ENCODE results near the gene OR1I1.

The OR1I1 gene

GRCh38 chr19:15120135-15121026 is 38.4 kb downstream of the OR1I1 start:
- peaks cover 10% of the 10 kb centered on the region for H3K4me1 Mint-ChIP-seq (ENCODE audit: low read depth)
- no peaks in the 10 kb centered on the region for H3K27me3 Mint-ChIP-seq
- H3K36me3 Mint-ChIP-seq = peaks cover 5% of the 10 kb centered on the region
- H3K4me3 Mint-ChIP-seq = no peak overlapping the region
- H3K27ac Mint-ChIP-seq = peak overlapping the region; percentile 46
- H3K9me3 Mint-ChIP-seq (ENCODE audit: low read depth) = no peaks in the 10 kb centered on the region

- Mint-ChIP-seq H3K27ac (no peak overlapping the region), H3K9me3 (ENCODE audit: low read depth) (no peaks in the 10 kb centered on the region), H3K4me1 (ENCODE audit: low read depth) (peaks cover 10% of the 10 kb centered on the region), H3K36me3 (peaks cover 5% of the 10 kb centered on the region), H3K4me3 (no peak overlapping the region), H3K27me3 (no peaks in the 10 kb centered on the region)
These were observed 40.5 kb downstream of the OR1I1 start for GRCh38 chr19:15122331-15123030.

- Mint-ChIP-seq H3K27ac (no peak overlapping the region), H3K36me3 (peaks cover 5% of the 10 kb centered on the region), H3K27me3 (no peaks in the 10 kb centered on the region), H3K4me1 (ENCODE audit: low read depth) (peaks cover 13% of the 10 kb centered on the region), H3K9me3 (ENCODE audit: low read depth) (no peaks in the 10 kb centered on the region), H3K4me3 (peak overlapping the region; percentile 99)
These were observed 41.2 kb downstream of the OR1I1 start for GRCh38 chr19:15123031-15123890.

GRCh38 chr19:15123900-15124299 is 41.9 kb downstream of the OR1I1 start:
- peaks cover 16% of the 10 kb centered on the region for H3K4me1 Mint-ChIP-seq (ENCODE audit: low read depth)
- H3K9me3 Mint-ChIP-seq (ENCODE audit: low read depth) = no peaks in the 10 kb centered on the region
- H3K27ac Mint-ChIP-seq = peak overlapping the region; percentile 99
- H3K4me3 Mint-ChIP-seq = peak overlapping the region; percentile 99
- H3K36me3 Mint-ChIP-seq = peaks cover 5% of the 10 kb centered on the region
- H3K27me3 Mint-ChIP-seq = no peaks in the 10 kb centered on the region

- Mint-ChIP-seq H3K27ac (peak overlapping the region; percentile 99), H3K4me1 (ENCODE audit: low read depth) (peaks cover 22% of the 10 kb centered on the region), H3K4me3 (peak overlapping the region; percentile 99), H3K27me3 (no peaks in the 10 kb centered on the region), H3K36me3 (peaks cover 5% of the 10 kb centered on the region), H3K9me3 (ENCODE audit: low read depth) (no peaks in the 10 kb centered on the region)
These were observed 42.7 kb downstream of the OR1I1 start for GRCh38 chr19:15124572-15125231.

- no peaks in the 10 kb centered on the region for H3K27me3 Mint-ChIP-seq
- peaks cover 30% of the 10 kb centered on the region for H3K4me1 Mint-ChIP-seq (ENCODE audit: low read depth)
- H3K36me3 Mint-ChIP-seq = peaks cover 4% of the 10 kb centered on the region
- H3K9me3 Mint-ChIP-seq (ENCODE audit: low read depth) = no peaks in the 10 kb centered on the region
- H3K27ac Mint-ChIP-seq = peak overlapping the region; percentile 99
- peak overlapping the region; percentile 99 for H3K4me3 Mint-ChIP-seq
These were observed 43.4 kb downstream of the OR1I1 start for GRCh38 chr19:15125232-15126067.

GRCh38 chr19:15126131-15126910 is 44.3 kb downstream of the OR1I1 start:
- H3K27ac Mint-ChIP-seq = peak overlapping the region; percentile 64
- no peak overlapping the region for H3K4me3 Mint-ChIP-seq
- H3K36me3 Mint-ChIP-seq = no peaks in the 10 kb centered on the region
- no peaks in the 10 kb centered on the region for H3K9me3 Mint-ChIP-seq (ENCODE audit: low read depth)
- H3K27me3 Mint-ChIP-seq = no peaks in the 10 kb centered on the region
- peaks cover 31% of the 10 kb centered on the region for H3K4me1 Mint-ChIP-seq (ENCODE audit: low read depth)

- no peaks in the 10 kb centered on the region for H3K27me3 Mint-ChIP-seq
- H3K4me1 Mint-ChIP-seq (ENCODE audit: low read depth) = peaks cover 29% of the 10 kb centered on the region
- no peak overlapping the region for H3K27ac Mint-ChIP-seq
- no peaks in the 10 kb centered on the region for H3K9me3 Mint-ChIP-seq (ENCODE audit: low read depth)
- no peak overlapping the region for H3K4me3 Mint-ChIP-seq
- no peaks in the 10 kb centered on the region for H3K36me3 Mint-ChIP-seq
These were observed 46.3 kb downstream of the OR1I1 start for GRCh38 chr19:15128162-15128770.

GRCh38 chr19:15129856-15130585 is 48.0 kb downstream of the OR1I1 start:
- no peaks in the 10 kb centered on the region for H3K9me3 Mint-ChIP-seq (ENCODE audit: low read depth)
- peaks cover 20% of the 10 kb centered on the region for H3K4me1 Mint-ChIP-seq (ENCODE audit: low read depth)
- peak overlapping the region; percentile 36 for H3K4me3 Mint-ChIP-seq
- no peaks in the 10 kb centered on the region for H3K36me3 Mint-ChIP-seq
- no peaks in the 10 kb centered on the region for H3K27me3 Mint-ChIP-seq
- H3K27ac Mint-ChIP-seq = peak overlapping the region; percentile 28

- Mint-ChIP-seq H3K4me1 (ENCODE audit: low read depth) (no peaks in the 10 kb centered on the region), H3K4me3 (no peak overlapping the region)
These were observed 54.4 kb downstream of the OR1I1 start for GRCh38 chr19:15136234-15136954.

GRCh38 chr19:15137777-15138176 is 55.8 kb downstream of the OR1I1 start:
- H3K27ac Mint-ChIP-seq = no peak overlapping the region
- peaks cover 3% of the 10 kb centered on the region for H3K9me3 Mint-ChIP-seq (ENCODE audit: low read depth)
- H3K4me1 Mint-ChIP-seq (ENCODE audit: low read depth) = no peaks in the 10 kb centered on the region
- H3K4me3 Mint-ChIP-seq = no peak overlapping the region
- H3K27me3 Mint-ChIP-seq = no peaks in the 10 kb centered on the region
- peaks cover 3% of the 10 kb centered on the region for H3K36me3 Mint-ChIP-seq

More at GRCh38 chr19:15136234-15136954, 54.4 kb downstream of the OR1I1 start:
- Mint-ChIP-seq H3K9me3 (ENCODE audit: low read depth) (peaks cover 3% of the 10 kb centered on the region), H3K27me3 (no peaks in the 10 kb centered on the region), H3K27ac (no peak overlapping the region), H3K36me3 (peaks cover 3% of the 10 kb centered on the region)

GRCh38 chr19:15138427-15138826 is 56.4 kb downstream of the OR1I1 start:
- Mint-ChIP-seq H3K27me3 (no peaks in the 10 kb centered on the region), H3K36me3 (peaks cover 3% of the 10 kb centered on the region), H3K4me1 (ENCODE audit: low read depth) (no peaks in the 10 kb centered on the region), H3K4me3 (no peak overlapping the region), H3K9me3 (ENCODE audit: low read depth) (peaks cover 3% of the 10 kb centered on the region), H3K27ac (no peak overlapping the region)

Measured in activated naive CD8-positive, alpha-beta T cell (primary cell).